Suprapubic skin (tissue), 4 donors: Measurements from ENCODE around the gene LRIT2. TPM values are rescaled to one million over a fixed set of nuclear protein-coding genes. Genes with fewer than 3 reads are reported as not detected.
"Not testable (repeated sequence)": the region's sequence is repeated elsewhere in the genome, so short reads cannot be mapped to it uniquely, and the experiment has no call there.

ENCODE experiments used
- DNase-seq, 2 donors: peaks; one replicate each; pipeline ENCODE4 v3.0.0-alpha.2; 2019; ENCODE audit warnings: low spot score in 2 of 2
- H3K27ac ChIP-seq: fragments of 200-600 bp; sonication (generic); one replicate; pipeline ENCODE4 v1.5.1; 2019
- H3K27me3 ChIP-seq: fragments of 200-600 bp; sonication (generic); one replicate; pipeline ENCODE4 v1.5.1; 2019
- H3K36me3 ChIP-seq: fragments of 200-600 bp; sonication (generic); one replicate; pipeline ENCODE4 v1.5.1; 2019
- H3K4me1 ChIP-seq: fragments of 200-600 bp; sonication (generic); one replicate; pipeline ENCODE4 v1.5.1; 2019
- H3K4me3 ChIP-seq: fragments of 200-600 bp; sonication (generic); one replicate; pipeline ENCODE4 v1.5.1; 2019; ENCODE audit warnings: mild to moderate bottlenecking
- H3K9me3 ChIP-seq: fragments of 200-600 bp; sonication (generic); one replicate; pipeline ENCODE4 v1.5.1; 2019
- EP300 ChIP-seq: sonication (generic); formaldehyde crosslinking; IDR thresholded peaks from one replicate; pipeline ENCODE4 v1.6.1; 2017; ENCODE audit warnings: antibody characterized with exemption
- POLR2A ChIP-seq, 2 donors: fragments of 450-650 bp; IDR thresholded peaks; one replicate each; pipeline ENCODE4 v1.6.1; 2017; ENCODE audit warnings: antibody characterized with exemption in 2 of 2, mild to moderate bottlenecking in 2 of 2, moderate library complexity in 2 of 2
- POLR2AphosphoS5 ChIP-seq, 3 donors: sonication (generic); formaldehyde crosslinking; IDR thresholded peaks; one replicate each; pipeline ENCODE4 v1.6.1; 2017; ENCODE audit warnings: antibody characterized with exemption in 3 of 3
- WGBS: methylation state at CpG from one replicate; pipeline ENCODE4 v1.1.5; 2018; 5-methylcytosine and 5-hydroxymethylcytosine counted together
- total RNA-seq, 4 donors: library from RNA; depleted of rRNA; stranded (reverse); fragments of >200 nt; gene quantifications; one replicate each; pipeline ENCODE4 v1.1.0, GENCODE V29; 2016
- TF ChIP-seq, protein P1 (sequence below), 2 donors: fragments of 200-600 bp in 1 of 2; fragments of 450-650 bp in 1 of 2; sonication (generic) in 1 of 2; IDR thresholded peaks; one replicate each; pipeline ENCODE4 v1.5.1; 2016 to 2019; ENCODE audit warnings: antibody characterized with exemption in 2 of 2, mild to moderate bottlenecking in 1 of 2, moderate library complexity in 1 of 2

LRIT2 gene
- total RNA-seq, 4 donors from 2014 or later: not detected

DNA sequence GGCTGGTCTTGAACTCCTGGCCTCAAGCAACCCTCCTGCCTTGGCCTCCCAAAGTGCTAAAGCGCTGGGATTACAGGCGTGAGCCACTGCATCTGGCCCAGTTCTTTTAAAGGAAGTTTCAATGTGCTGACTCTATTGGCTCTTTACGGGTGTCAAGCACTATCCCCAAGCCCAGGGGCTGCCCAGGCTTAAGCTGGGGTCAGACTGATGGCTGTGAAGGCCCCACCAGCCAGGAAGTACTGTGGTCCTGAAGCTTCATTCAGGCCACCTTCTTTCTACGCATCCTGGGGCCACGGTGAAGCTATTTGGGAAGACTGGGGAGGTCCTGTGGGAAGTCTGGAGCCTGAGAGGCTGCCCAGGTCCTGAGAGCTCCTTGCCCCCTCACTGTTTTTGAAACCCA, 43.7 kb downstream of the LRIT2 start:
- Histone ChIP-seq H3K9me3 (no peaks in the 10 kb centered on the region), H3K4me1 (peaks cover 25% of the 10 kb centered on the region), H3K4me3 (no peak overlapping the region), H3K36me3 (no peaks in the 10 kb centered on the region), H3K27me3 (peaks cover 4% of the 10 kb centered on the region), H3K27ac (no peak overlapping the region)
- WGBS: 83% methylated on average over 3 of the region's 5 CpGs
- DNase-seq: no peak
- TF ChIP-seq EP300 (no peak), POLR2AphosphoS5 (IDR thresholded peaks at IDR 0.05) (no peak), POLR2A (IDR thresholded peaks at IDR 0.05) (no peak)
- TF ChIP-seq, protein P1, sequence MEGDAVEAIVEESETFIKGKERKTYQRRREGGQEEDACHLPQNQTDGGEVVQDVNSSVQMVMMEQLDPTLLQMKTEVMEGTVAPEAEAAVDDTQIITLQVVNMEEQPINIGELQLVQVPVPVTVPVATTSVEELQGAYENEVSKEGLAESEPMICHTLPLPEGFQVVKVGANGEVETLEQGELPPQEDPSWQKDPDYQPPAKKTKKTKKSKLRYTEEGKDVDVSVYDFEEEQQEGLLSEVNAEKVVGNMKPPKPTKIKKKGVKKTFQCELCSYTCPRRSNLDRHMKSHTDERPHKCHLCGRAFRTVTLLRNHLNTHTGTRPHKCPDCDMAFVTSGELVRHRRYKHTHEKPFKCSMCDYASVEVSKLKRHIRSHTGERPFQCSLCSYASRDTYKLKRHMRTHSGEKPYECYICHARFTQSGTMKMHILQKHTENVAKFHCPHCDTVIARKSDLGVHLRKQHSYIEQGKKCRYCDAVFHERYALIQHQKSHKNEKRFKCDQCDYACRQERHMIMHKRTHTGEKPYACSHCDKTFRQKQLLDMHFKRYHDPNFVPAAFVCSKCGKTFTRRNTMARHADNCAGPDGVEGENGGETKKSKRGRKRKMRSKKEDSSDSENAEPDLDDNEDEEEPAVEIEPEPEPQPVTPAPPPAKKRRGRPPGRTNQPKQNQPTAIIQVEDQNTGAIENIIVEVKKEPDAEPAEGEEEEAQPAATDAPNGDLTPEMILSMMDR (IDR thresholded peaks at IDR 0.05): no peak

DNA sequence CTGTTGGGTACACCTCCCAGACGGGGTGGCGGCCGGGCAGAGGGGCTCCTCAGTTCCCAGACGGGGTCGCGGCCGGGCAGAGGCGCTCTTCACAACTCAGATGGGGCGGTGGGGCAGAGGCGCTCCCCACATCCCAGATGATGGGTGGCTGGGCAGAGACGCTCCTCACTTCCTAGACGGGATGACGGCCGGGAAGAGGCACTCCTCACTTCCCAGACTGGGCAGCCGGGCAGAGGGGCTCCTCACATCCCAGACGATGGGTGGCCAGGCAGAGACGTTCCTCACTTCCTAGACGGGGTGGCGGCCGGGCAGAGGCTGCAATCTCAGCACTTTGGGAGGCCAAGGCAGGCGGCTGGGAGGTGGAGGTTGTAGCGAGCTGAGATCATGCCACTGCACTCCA, 45.0 kb downstream of the LRIT2 start:
- H3K27ac ChIP-seq: not testable (repeated sequence)

DNA sequence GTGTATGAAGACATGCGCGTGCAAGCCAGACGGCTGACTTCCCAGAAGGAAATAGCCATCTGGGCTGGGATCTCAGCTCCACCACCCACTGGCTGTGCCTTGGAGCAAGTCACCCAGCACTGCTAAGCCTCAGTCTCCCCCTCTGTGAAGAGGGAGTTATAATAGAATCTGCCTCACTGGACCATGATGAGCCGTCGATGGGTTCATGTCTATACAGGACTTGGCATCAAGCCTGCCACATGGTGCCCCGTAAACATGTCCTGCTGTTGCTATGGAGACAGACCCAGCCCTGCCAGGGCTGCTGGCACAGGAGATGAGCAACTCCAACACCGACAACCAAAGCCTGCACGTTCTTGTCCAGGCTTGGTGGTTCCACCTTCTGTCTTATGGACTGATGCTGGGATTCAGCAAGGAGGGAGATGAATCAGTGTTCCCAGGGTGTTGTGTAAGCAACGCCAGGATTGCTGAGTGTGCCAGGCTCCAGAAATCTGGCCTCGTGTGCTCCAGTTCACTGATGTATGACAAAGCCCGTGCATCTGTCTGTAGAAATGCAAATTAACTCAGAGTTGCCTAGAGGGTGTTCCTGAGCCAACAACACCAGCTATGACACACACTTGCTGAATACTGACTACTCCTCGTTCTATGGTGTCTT, 46.2 kb downstream of the LRIT2 start:
- Histone ChIP-seq H3K27me3 (no peaks in the 10 kb centered on the region), H3K36me3 (no peaks in the 10 kb centered on the region), H3K9me3 (no peaks in the 10 kb centered on the region), H3K4me3 (no peak overlapping the region), H3K27ac (peak overlapping the region; percentile 82), H3K4me1 (peaks cover 30% of the 10 kb centered on the region)
- DNase-seq: peak in 1 of 2 donors; percentile 80
- TF ChIP-seq POLR2AphosphoS5 (IDR thresholded peaks at IDR 0.05) (peak in 1 of 3 donors; percentile 63), EP300 (no peak)
- 26% methylated on average over 12 of the region's 12 CpGs for WGBS

More for the DNA sequence above, 45.0 kb downstream of the LRIT2 start:
- 89% methylated on average over 10 of the region's 22 CpGs for WGBS
- not testable (repeated sequence) for H3K4me3 ChIP-seq, H3K36me3 ChIP-seq, H3K27me3 ChIP-seq, H3K9me3 ChIP-seq, DNase-seq
- peaks cover 30% of the 10 kb centered on the region for H3K4me1 ChIP-seq

DNA sequence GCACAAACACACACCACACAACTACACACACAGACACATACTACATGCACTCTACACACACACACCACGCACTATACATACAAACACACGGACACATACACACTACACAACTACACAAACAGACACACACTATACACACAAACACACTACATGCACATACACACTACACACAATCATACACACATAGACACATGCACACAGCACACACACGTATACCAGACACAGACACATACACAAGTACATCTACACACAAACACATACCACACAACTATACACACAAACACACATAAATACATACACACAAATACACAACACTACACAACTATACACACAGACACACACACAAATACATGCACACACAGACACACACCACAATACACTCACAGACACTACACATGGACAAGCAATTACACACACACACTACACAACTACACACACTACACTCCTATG, 47.2 kb downstream of the LRIT2 start:
- DNase-seq: no peak
- TF ChIP-seq POLR2AphosphoS5 (IDR thresholded peaks at IDR 0.05) (no peak), EP300 (no peak), POLR2A (IDR thresholded peaks at IDR 0.05) (no peak)
- TF ChIP-seq, protein P1 (IDR thresholded peaks at IDR 0.05): no peak
- WGBS: 87% methylated on average over 3 of the region's 3 CpGs
- Histone ChIP-seq H3K27ac (peak overlapping the region; percentile 74), H3K36me3 (no peaks in the 10 kb centered on the region), H3K4me3 (no peak overlapping the region), H3K27me3 (no peaks in the 10 kb centered on the region), H3K4me1 (peaks cover 30% of the 10 kb centered on the region), H3K9me3 (no peaks in the 10 kb centered on the region)

DNA sequence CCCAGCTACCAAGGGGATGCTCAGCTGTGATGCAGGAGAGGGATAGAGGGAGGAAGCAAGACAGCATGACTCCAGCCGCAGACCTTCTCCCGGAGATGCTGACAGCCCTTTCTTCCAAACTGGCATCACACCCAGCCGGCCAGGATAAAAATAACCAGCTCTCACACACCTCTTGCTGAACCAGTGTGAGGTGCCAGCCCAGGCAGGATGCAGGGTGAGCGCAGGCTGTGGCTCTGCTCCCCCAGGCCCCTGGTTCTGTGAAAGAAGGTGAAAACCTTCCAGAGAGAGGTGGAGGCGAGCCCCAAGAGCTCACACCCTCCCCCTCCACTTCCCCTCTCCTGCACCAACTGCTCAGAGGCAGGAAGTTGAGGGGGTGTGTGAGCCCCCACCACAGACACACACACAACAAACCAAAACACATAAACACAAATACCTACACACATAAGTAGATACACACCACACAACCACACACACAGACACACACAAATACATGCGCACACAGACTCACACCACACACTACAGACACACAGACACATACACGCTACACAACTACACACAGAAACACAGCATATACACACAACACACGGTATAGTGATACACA, 47.7 kb downstream of the LRIT2 start:
- DNase-seq: peak in 1 of 2 donors; percentile 65
- Histone ChIP-seq H3K9me3 (no peaks in the 10 kb centered on the region), H3K27me3 (no peaks in the 10 kb centered on the region), H3K27ac (peak overlapping the region; percentile 46), H3K36me3 (no peaks in the 10 kb centered on the region), H3K4me1 (peaks cover 30% of the 10 kb centered on the region), H3K4me3 (no peak overlapping the region)
- TF ChIP-seq, protein P1 (IDR thresholded peaks at IDR 0.05): no peak
- no peak for TF ChIP-seq POLR2A (IDR thresholded peaks at IDR 0.05)
- no peak for TF ChIP-seq EP300
- no peak for TF ChIP-seq POLR2AphosphoS5 (IDR thresholded peaks at IDR 0.05)
- 84% methylated on average over 3 of the region's 8 CpGs for WGBS

DNA sequence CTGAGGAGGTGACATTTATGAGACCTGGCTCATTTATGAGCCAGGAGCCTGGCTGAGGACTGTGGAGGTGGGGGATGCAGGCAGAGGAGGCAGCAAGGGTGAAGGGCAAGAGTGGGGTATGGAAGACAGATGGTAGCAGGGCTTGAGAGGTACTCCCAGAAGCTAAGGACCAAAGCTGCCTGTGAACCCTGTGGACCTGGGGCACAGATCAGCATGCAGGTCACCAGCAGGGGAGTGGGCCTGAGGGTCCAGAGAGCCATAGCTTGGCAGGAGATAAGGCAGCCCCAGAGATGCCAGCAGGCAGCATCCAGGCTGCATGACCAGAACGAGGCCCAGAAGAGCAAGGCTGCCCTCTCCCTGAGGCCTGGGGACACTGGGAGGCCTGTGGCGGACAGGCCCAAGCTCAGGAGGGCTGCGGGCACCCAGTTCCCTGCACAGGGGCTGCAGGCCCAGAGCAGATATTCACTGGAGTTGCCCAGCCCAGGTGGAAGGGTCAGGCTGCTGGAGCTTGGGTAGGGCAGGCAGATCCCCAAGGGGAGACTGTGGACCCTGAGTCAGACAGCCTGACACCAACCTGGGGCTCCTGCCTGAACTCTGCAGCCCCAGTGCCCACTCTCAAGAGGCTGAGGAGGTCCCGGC, 48.4 kb downstream of the LRIT2 start:
- H3K27me3 ChIP-seq: no peaks in the 10 kb centered on the region
- no peak overlapping the region for H3K4me3 ChIP-seq
- H3K36me3 ChIP-seq: no peaks in the 10 kb centered on the region
- peak in 1 of 2 donors; percentile 65 for DNase-seq
- H3K9me3 ChIP-seq: no peaks in the 10 kb centered on the region
- TF ChIP-seq POLR2A (IDR thresholded peaks at IDR 0.05) (no peak), POLR2AphosphoS5 (IDR thresholded peaks at IDR 0.05) (no peak)
- TF ChIP-seq, protein P1 (IDR thresholded peaks at IDR 0.05): no peak
- WGBS: no CpG with 5 or more reads among the region's 4 CpGs
- peak overlapping the region; percentile 11 for H3K27ac ChIP-seq
- H3K4me1 ChIP-seq: peaks cover 30% of the 10 kb centered on the region
